SK-N-SH (cell line): ENCODE measurements around the gene SMAP2. TPM values are rescaled to one million over a fixed set of nuclear protein-coding genes. Genes with fewer than 3 reads are reported as not detected.

Experiments used
- CTCF ChIA-PET: fragments of 300-600, 350-600 bp; formaldehyde crosslinking; extraction: SDS; loops from one replicate; lab custom pipeline; 2021; lab: Yijun Ruan, JAX
- POLR2A ChIA-PET: fragments of 350-600 bp; sonication (Branson Sonifier 250); formaldehyde crosslinking; extraction: SDS; loops from one replicate; lab custom pipeline; 2020; ENCODE audit warnings: antibody characterized with exemption, inconsistent platforms; lab: Yijun Ruan, JAX
- DNase-seq: peaks from one replicate; pipeline ENCODE4 v3.0.0; 2012
- H2AFZ ChIP-seq: fragments of 200-600 bp; sonication (generic); 2 replicates; pipeline ENCODE4 v1.8.1; 2016; ENCODE audit warnings: antibody characterized with exemption, mild to moderate bottlenecking, low read depth
- H3F3A ChIP-seq: fragments of 200-600 bp; sonication (generic); replicated peaks from 2 replicates; pipeline ENCODE3; 2016; ENCODE audit warnings: antibody characterized with exemption, mild to moderate bottlenecking; ENCODE audit not compliant: insufficient read depth
- H3K27ac ChIP-seq, 2 experiments: fragments of 200-500 bp in 1 of 2; fragments of 200-600 bp in 1 of 2; sonication (Bioruptor generic) in 1 of 2; sonication (generic), shearing (Covaris generic) in 1 of 2; 2 replicates each; pipeline versions ENCODE4 v1.5.1 to v1.6.1; 2014 to 2016; ENCODE audit warnings: low read depth in 2 of 2, inconsistent platforms in 1 of 2, low read length in 1 of 2, mild to moderate bottlenecking in 1 of 2, mixed read lengths in 1 of 2
- H3K27me3 ChIP-seq: fragments of 200-600 bp; sonication (generic), shearing (Covaris generic); 2 replicates; pipeline ENCODE4 v1.6.1; 2016; ENCODE audit warnings: mixed run types; ENCODE audit not compliant: insufficient read depth
- H3K36me3 ChIP-seq, 2 experiments: fragments of 200-500 bp in 1 of 2; fragments of 200-600 bp in 1 of 2; sonication (Bioruptor generic) in 1 of 2; sonication (generic) in 1 of 2; replicated peaks in 1 of 2; 2 replicates each; pipeline versions ENCODE3 to v1.5.1; 2014 to 2016; ENCODE audit warnings: low read length in 1 of 2, mild to moderate bottlenecking in 1 of 2; ENCODE audit not compliant: insufficient read depth in 2 of 2, control insufficient read depth in 1 of 2
- H3K4me1 ChIP-seq, 2 experiments: fragments of 200-500 bp in 1 of 2; fragments of 200-600 bp in 1 of 2; sonication (Bioruptor generic) in 1 of 2; sonication (generic), shearing (Covaris generic) in 1 of 2; 2 replicates each; pipeline versions ENCODE4 v1.5.1 to v1.6.1; 2014 to 2016; ENCODE audit warnings: low read depth in 1 of 2, low read length in 1 of 2, mixed run types in 1 of 2; ENCODE audit not compliant: insufficient read depth in 2 of 2, control insufficient read depth in 1 of 2
- H3K4me2 ChIP-seq: fragments of 200-600 bp; sonication (generic), shearing (Covaris generic); 2 replicates; pipeline ENCODE4 v1.6.1; 2017; ENCODE audit warnings: mixed run types
- H3K4me3 ChIP-seq, 2 experiments: fragments of 200-500 bp in 1 of 2; fragments of 200-600 bp in 1 of 2; sonication (Bioruptor generic) in 1 of 2; sonication (generic), shearing (Covaris generic) in 1 of 2; 2 replicates each; pipeline versions ENCODE4 v1.5.1 to v1.8.1; 2014 to 2016; ENCODE audit warnings: low read depth in 2 of 2, inconsistent platforms in 1 of 2, low read length in 1 of 2, mild to moderate bottlenecking in 1 of 2, mixed read lengths in 1 of 2, moderate library complexity in 1 of 2
- H3K79me2 ChIP-seq: fragments of 200-600 bp; sonication (generic); 2 replicates; pipeline ENCODE4 v1.8.1; 2017; ENCODE audit warnings: mild to moderate bottlenecking; ENCODE audit not compliant: insufficient read depth
- H3K9ac ChIP-seq: fragments of 200-600 bp; sonication (generic); 2 replicates; pipeline ENCODE4 v1.6.1; 2017; ENCODE audit warnings: mixed run types
- H3K9me2 ChIP-seq: fragments of 200-600 bp; sonication (generic); 2 replicates; pipeline ENCODE4 v1.6.1; 2017; ENCODE audit warnings: mixed run types
- H3K9me3 ChIP-seq: fragments of 200-600 bp; sonication (generic); 2 replicates; pipeline ENCODE4 v1.6.1; 2017; ENCODE audit warnings: mixed run types, mild to moderate bottlenecking, moderate library complexity
- H4K20me1 ChIP-seq: fragments of 200-600 bp; sonication (generic); 2 replicates; pipeline ENCODE4 v1.6.1; 2017; ENCODE audit warnings: mild to moderate bottlenecking, mixed run types; ENCODE audit not compliant: insufficient read depth
- CTCF ChIP-seq: fragments of 200-600 bp; sonication (generic); IDR thresholded peaks from 2 replicates; pipeline ENCODE4 v1.6.1; 2017; ENCODE audit warnings: antibody characterized with exemption, mild to moderate bottlenecking, moderate library complexity
- NFIC ChIP-seq: IDR thresholded peaks from 2 replicates; pipeline ENCODE4 v1.4.0; 2012; ENCODE audit warnings: borderline replicate concordance
- REST ChIP-seq: IDR thresholded peaks from 2 replicates; pipeline ENCODE4 v1.6.1; 2012; ENCODE audit warnings: mild to moderate bottlenecking, low read depth, low read length, moderate library complexity
- RFX5 ChIP-seq: IDR thresholded peaks from 2 replicates; pipeline ENCODE4 v1.6.1; 2012; ENCODE audit warnings: mild to moderate bottlenecking, improper control_type of control experiment, low read length
- WGBS: methylation state at CpG from one replicate; pipeline ENCODE4 v1.1.6; 2017; ENCODE audit warnings: low lambda C conversion rate; 5-methylcytosine and 5-hydroxymethylcytosine counted together
- polyA plus RNA-seq, 3 experiments: library from polyadenylated mRNA; depleted of rRNA; stranded (reverse); fragments of >200 nt; gene quantifications; 2 replicates each; pipeline ENCODE4 v1.2.3, GENCODE V29; 2012

The SMAP2 gene
- polyA plus RNA-seq, 1 of the 3 experiments (the other 2 are of a cell fraction), result 11.2 TPM

DNA sequence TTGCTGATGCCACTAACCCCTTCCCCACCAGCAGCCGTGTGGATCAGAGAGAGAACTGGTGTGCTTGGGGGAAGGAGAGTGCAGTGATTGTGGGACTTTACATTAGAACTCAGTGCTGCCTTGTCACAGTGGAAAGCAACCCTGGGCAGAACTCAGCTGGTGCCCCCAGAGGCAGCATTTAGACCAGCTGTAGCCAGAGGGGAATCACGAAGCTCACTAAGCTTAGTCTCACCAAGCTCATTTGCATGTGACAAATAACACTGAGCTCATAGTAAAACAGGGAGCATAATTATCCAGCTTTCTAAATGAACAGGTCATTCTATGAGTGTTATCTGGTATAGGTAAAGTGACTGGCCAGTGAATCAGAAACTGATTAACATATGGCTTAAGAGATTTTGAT is 9.8 kb upstream of the SMAP2 start:
- WGBS, result 12% methylated on average over 2 of the region's 2 CpGs
- Histone ChIP-seq H3K9ac (no peak overlapping the region), H3K27me3 (no peaks in the 10 kb centered on the region), H3K4me1 (peaks cover 4 to 10% of the 10 kb centered on the region in 2 experiments; a peak in 2 of 4 replicates), H2AFZ (no peak overlapping the region), H3K27ac (no peak overlapping the region), H3K79me2 (no peaks in the 10 kb centered on the region), H3K4me3 (no peak overlapping the region), H3K9me3 (0 out of 2 replicates have a peak, but pooled peaks cover 10% of the 10 kb centered on the region), H3K4me2 (no peak overlapping the region), H3K36me3 (no peaks in the 10 kb centered on the region), H3F3A (no peaks in the 10 kb centered on the region), H3K9me2 (no peaks in the 10 kb centered on the region), H4K20me1 (no peaks in the 10 kb centered on the region)
- no peak for TF ChIP-seq NFIC
- TF ChIP-seq CTCF, result 0 out of 2 replicates have a peak, but pooled peaks have one; percentile 8
- DNase-seq, result no peak
- ChIA-PET POLR2A (no interaction called here), CTCF (interaction anchor here (0.8 to 2.1 kb wide), 3 partner anchors 9 to 211 kb away, joined by 3 to 13 read pairs (median 6); no protein-coding TSS in a partner anchor)

- no peak overlapping the region for H3K27ac ChIP-seq
- H4K20me1 ChIP-seq, result no peaks in the 10 kb centered on the region
- no peak overlapping the region for H3K4me2 ChIP-seq
- ChIA-PET POLR2A (no interaction called here), CTCF (interaction anchor here (1.1 to 4.7 kb wide), 2 partner anchors 33 kb away, joined by 5 to 19 read pairs; no protein-coding TSS in a partner anchor)
- 59% methylated on average over 4 of the region's 4 CpGs for WGBS
- H3F3A ChIP-seq, result peaks cover 15% of the 10 kb centered on the region
- peaks cover 32% of the 10 kb centered on the region; the same call in 1 of the 2 replicates for H3K79me2 ChIP-seq
- H2AFZ ChIP-seq, result no peak overlapping the region
- H3K27me3 ChIP-seq, result no peaks in the 10 kb centered on the region
- H3K36me3 ChIP-seq, result no peaks in the 10 kb centered on the region
- H3K9me2 ChIP-seq, result no peaks in the 10 kb centered on the region
- H3K4me1 ChIP-seq, result peaks cover 0 to 10% of the 10 kb centered on the region in 2 experiments; a peak in 2 of 4 replicates
- no peaks in the 10 kb centered on the region for H3K9me3 ChIP-seq
- TF ChIP-seq RFX5, result 0 out of 2 replicates have a peak, but pooled peaks have one; percentile 1
- TF ChIP-seq REST, result no peak
- H3K9ac ChIP-seq, result no peak overlapping the region
- H3K4me3 ChIP-seq, result no peak overlapping the region
- DNase-seq, result no peak
Observed at GRCh38 chr1:40371707-40372258, 1.7 kb upstream of the SMAP2 start.
